Activated CD4-positive, alpha-beta T cell treated with anti-CD3 and anti-CD28 coated beads for 48 hours (primary cell): Measurements from ENCODE around the gene ZWILCH.

Source experiments
- DNase-seq: peaks from one replicate; pipeline ENCODE4 v3.0.0-alpha.2; 2020

The ZWILCH gene

GRCh38 chr15:66558271-66558670 is 53.1 kb downstream of the ZWILCH start:
- no peak for DNase-seq

GRCh38 chr15:66560856-66561525 is 55.9 kb downstream of the ZWILCH start:
- DNase-seq = no peak

- no peak for DNase-seq
Observed at GRCh38 chr15:66563126-66563525, 58.0 kb downstream of the ZWILCH start.

- DNase-seq = no peak
Observed at GRCh38 chr15:66563566-66564110, 58.5 kb downstream of the ZWILCH start.

GRCh38 chr15:66564136-66565041 is 59.3 kb downstream of the ZWILCH start:
- DNase-seq = no peak

- DNase-seq = no peak
Observed at GRCh38 chr15:66565141-66565641, 60.1 kb downstream of the ZWILCH start.

- no peak for DNase-seq
Observed at GRCh38 chr15:66565741-66566144, 60.6 kb downstream of the ZWILCH start, which contains the start of gene LCTL. Gene LCTL, minus strand, starts transcription at chr15:66565998. Its CDS starts 633 bp downstream, at chr15:66565365.

- DNase-seq = peak; percentile 60
Observed at GRCh38 chr15:66566963-66567531, 61.9 kb downstream of the ZWILCH start.

GRCh38 chr15:66567897-66568296 is 62.8 kb downstream of the ZWILCH start:
- DNase-seq = no peak

GRCh38 chr15:66569461-66570137 is 64.5 kb downstream of the ZWILCH start:
- DNase-seq = no peak

- no peak for DNase-seq
Observed at GRCh38 chr15:66570327-66570726, 65.2 kb downstream of the ZWILCH start.

- DNase-seq = no peak
Observed at GRCh38 chr15:66570842-66571478, 65.8 kb downstream of the ZWILCH start.

GRCh38 chr15:66572146-66572545 is 67.0 kb downstream of the ZWILCH start:
- no peak for DNase-seq

- no peak for DNase-seq
Observed at GRCh38 chr15:66573348-66573718, 68.2 kb downstream of the ZWILCH start.

- DNase-seq = no peak
Observed at GRCh38 chr15:66573719-66574595, 68.8 kb downstream of the ZWILCH start.

- DNase-seq = no peak
Observed at GRCh38 chr15:66574596-66574950, 69.4 kb downstream of the ZWILCH start.

- no peak for DNase-seq
Observed at GRCh38 chr15:66578286-66578875, 73.3 kb downstream of the ZWILCH start.

GRCh38 chr15:66580643-66581042 is 75.5 kb downstream of the ZWILCH start:
- no peak for DNase-seq

GRCh38 chr15:66581972-66582537 is 76.9 kb downstream of the ZWILCH start:
- no peak for DNase-seq
